ENCODE data around the gene USP9X.
"Not testable (repeated sequence)": the region's sequence is repeated elsewhere in the genome, so short reads cannot be mapped to it uniquely, and the experiment has no call there.

Gene USP9X

GRCh38 chrX:41282307-41282706 is 197.1 kb downstream of the USP9X start:
- DNase-seq (ENCODE audit: low spot score), result not testable (repeated sequence)

DNA sequence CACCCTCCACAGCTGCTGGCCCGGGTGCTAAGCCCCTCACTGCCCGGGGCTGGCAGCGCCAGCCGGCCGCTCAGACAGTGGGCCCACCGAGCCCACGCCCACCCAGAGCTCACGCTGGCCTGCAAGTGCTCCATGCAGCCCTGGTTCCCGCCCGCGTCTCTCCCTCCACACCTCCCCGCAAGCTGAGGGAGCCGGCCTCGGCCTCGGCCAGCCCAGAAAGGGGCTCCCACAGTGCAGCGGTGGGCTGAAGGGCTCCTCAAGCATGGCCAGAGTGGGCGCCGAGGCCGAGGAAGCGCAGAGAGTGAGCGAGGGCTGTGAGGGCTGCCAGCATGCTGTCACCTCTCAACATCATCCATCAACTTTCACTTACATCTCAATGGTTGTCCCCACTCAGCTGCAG is 200.7 kb downstream of the USP9X start:
- DNase-seq (ENCODE audit: low spot score), result not testable (repeated sequence)

Data from hematopoietic multipotent progenitor cell treated with erythropoietin and hydrocortisone succinate and interleukin-3 and kit ligand, for 17 days (in vitro differentiated cells).